Vagina (tissue), 2 donors: Measurements from ENCODE around the gene PTPRK. TPM values are rescaled to one million over a fixed set of nuclear protein-coding genes. Genes with fewer than 3 reads are reported as not detected.

Source experiments
- DNase-seq, 2 donors: peaks; one replicate each; pipeline ENCODE4 v3.0.0-alpha.2; 2017; ENCODE audit errors: extremely low spot score in 2 of 2
- H3K27ac ChIP-seq: fragments of 200-600 bp; sonication (generic); one replicate; pipeline ENCODE4 v1.5.1; 2019
- H3K27me3 ChIP-seq: fragments of 200-600 bp; sonication (generic); one replicate; pipeline ENCODE4 v1.5.1; 2019
- H3K36me3 ChIP-seq, 2 donors: fragments of 200-600 bp; sonication (generic); one replicate each; pipeline ENCODE4 v1.5.1; 2017 to 2019
- H3K4me1 ChIP-seq: fragments of 200-600 bp; sonication (generic); one replicate; pipeline ENCODE4 v1.5.1; 2019
- H3K4me3 ChIP-seq, 2 donors: fragments of 200-600 bp; sonication (generic); 1 replicate in 1 of 2; 2 replicates in 1 of 2; pipeline ENCODE4 v1.5.1; 2016 to 2019
- H3K9me3 ChIP-seq: fragments of 200-600 bp; sonication (generic); one replicate; pipeline ENCODE4 v1.5.1; 2019
- CTCF ChIP-seq, 3 experiments: fragments of 450-650 bp in 2 of 3; fragments of 200-600 bp in 1 of 3; sonication (generic) in 1 of 3; IDR thresholded peaks; one replicate each; pipeline ENCODE4 v1.5.1; 2017 to 2019; ENCODE audit warnings: antibody characterized with exemption in 3 of 3, mild to moderate bottlenecking in 2 of 3, moderate library complexity in 2 of 3
- POLR2A ChIP-seq, 2 donors: fragments of 450-650 bp; IDR thresholded peaks; one replicate each; pipeline ENCODE4 v1.6.1; 2017; ENCODE audit warnings: antibody characterized with exemption in 2 of 2, mild to moderate bottlenecking in 2 of 2, moderate library complexity in 2 of 2
- POLR2AphosphoS5 ChIP-seq, 2 donors: sonication (generic); formaldehyde crosslinking; IDR thresholded peaks; one replicate each; pipeline ENCODE4 v1.9.0; 2017; ENCODE audit warnings: antibody characterized with exemption in 2 of 2, mild to moderate bottlenecking in 2 of 2, low read depth in 1 of 2; ENCODE audit not compliant: insufficient read depth in 1 of 2
- intact Hi-C: fragments of 100-400 bp; cut with DNase I; formaldehyde crosslinking; loops from one replicate; pipeline ENCODE4 v1.15.1; 2023
- total RNA-seq: library from RNA; depleted of rRNA; stranded (reverse); fragments of >200 nt; gene quantifications from one replicate; pipeline ENCODE4 v1.2.3, GENCODE V29; 2016

PTPRK gene
- total RNA-seq, 1 donor from 2014 or later, result 82.5 TPM

- TF ChIP-seq POLR2AphosphoS5 (IDR thresholded peaks at IDR 0.05; ENCODE audit: insufficient read depth in 1 of 2, low read depth in 1 of 2) (no peak), CTCF (IDR thresholded peaks at IDR 0.05) (no peak)
- Histone ChIP-seq H3K9me3 (no peaks in the 10 kb centered on the region), H3K4me1 (no peaks in the 10 kb centered on the region), H3K27ac (no peak overlapping the region), H3K4me3 (no peak overlapping the region), H3K27me3 (no peaks in the 10 kb centered on the region), H3K36me3 (no peaks in the 10 kb centered on the region)
- intact Hi-C loops, result no loop called here
- DNase-seq, result no peak
Measured at GRCh38 chr6:128305976-128306375, 214.4 kb downstream of the PTPRK start.

- no peak for TF ChIP-seq CTCF (IDR thresholded peaks at IDR 0.05)
- no peak for TF ChIP-seq POLR2A (IDR thresholded peaks at IDR 0.05)
- TF ChIP-seq POLR2AphosphoS5 (IDR thresholded peaks at IDR 0.05; ENCODE audit: insufficient read depth in 1 of 2, low read depth in 1 of 2), result no peak
Measured at GRCh38 chr6:128305228-128305627, 215.2 kb downstream of the PTPRK start.

GRCh38 chr6:128303870-128304269 is 216.5 kb downstream of the PTPRK start:
- no peak for DNase-seq
- H3K36me3 ChIP-seq, result no peaks in the 10 kb centered on the region
- no peaks in the 10 kb centered on the region for H3K27me3 ChIP-seq
- no peak overlapping the region for H3K4me3 ChIP-seq
- no peak overlapping the region for H3K27ac ChIP-seq
- TF ChIP-seq POLR2AphosphoS5 (IDR thresholded peaks at IDR 0.05; ENCODE audit: insufficient read depth in 1 of 2, low read depth in 1 of 2), result no peak
- no peaks in the 10 kb centered on the region for H3K4me1 ChIP-seq
- intact Hi-C loops, result no loop called here
- H3K9me3 ChIP-seq, result no peaks in the 10 kb centered on the region

More at GRCh38 chr6:128305228-128305627, 215.2 kb downstream of the PTPRK start:
- Histone ChIP-seq H3K4me3 (no peak overlapping the region), H3K27me3 (no peaks in the 10 kb centered on the region), H3K4me1 (no peaks in the 10 kb centered on the region), H3K27ac (no peak overlapping the region), H3K9me3 (no peaks in the 10 kb centered on the region), H3K36me3 (no peaks in the 10 kb centered on the region)
- no peak for DNase-seq
- intact Hi-C loops, result no loop called here

- Histone ChIP-seq H3K27ac (no peak overlapping the region), H3K9me3 (no peaks in the 10 kb centered on the region), H3K4me3 (no peak overlapping the region), H3K27me3 (no peaks in the 10 kb centered on the region), H3K4me1 (no peaks in the 10 kb centered on the region), H3K36me3 (no peaks in the 10 kb centered on the region)
- TF ChIP-seq POLR2AphosphoS5 (IDR thresholded peaks at IDR 0.05; ENCODE audit: insufficient read depth in 1 of 2, low read depth in 1 of 2), result no peak
- TF ChIP-seq POLR2A (IDR thresholded peaks at IDR 0.05), result no peak
- TF ChIP-seq CTCF (IDR thresholded peaks at IDR 0.05), result no peak
- DNase-seq, result no peak
- intact Hi-C loops, result no loop called here
Measured at GRCh38 chr6:128302942-128303341, 217.5 kb downstream of the PTPRK start.

GRCh38 chr6:128295670-128296069 is 224.7 kb downstream of the PTPRK start:
- Histone ChIP-seq H3K9me3 (no peaks in the 10 kb centered on the region), H3K4me1 (no peaks in the 10 kb centered on the region), H3K36me3 (no peaks in the 10 kb centered on the region), H3K4me3 (no peak overlapping the region), H3K27me3 (no peaks in the 10 kb centered on the region), H3K27ac (no peak overlapping the region)
- TF ChIP-seq POLR2AphosphoS5 (IDR thresholded peaks at IDR 0.05; ENCODE audit: insufficient read depth in 1 of 2, low read depth in 1 of 2) (no peak), POLR2A (IDR thresholded peaks at IDR 0.05) (no peak), CTCF (IDR thresholded peaks at IDR 0.05) (no peak)
- intact Hi-C loops, result no loop called here
- no peak for DNase-seq

GRCh38 chr6:128290221-128290620 is 230.2 kb downstream of the PTPRK start:
- Histone ChIP-seq H3K4me1 (no peaks in the 10 kb centered on the region), H3K36me3 (no peaks in the 10 kb centered on the region), H3K27ac (no peak overlapping the region), H3K9me3 (no peaks in the 10 kb centered on the region), H3K4me3 (no peak overlapping the region), H3K27me3 (no peaks in the 10 kb centered on the region)
- DNase-seq, result no peak
- TF ChIP-seq POLR2A (IDR thresholded peaks at IDR 0.05), result no peak
- no peak for TF ChIP-seq POLR2AphosphoS5 (IDR thresholded peaks at IDR 0.05; ENCODE audit: insufficient read depth in 1 of 2, low read depth in 1 of 2)
- no peak for TF ChIP-seq CTCF (IDR thresholded peaks at IDR 0.05)
- intact Hi-C loops, result no loop called here
